ENCODE data around the gene MLH3.

The MLH3 gene

GRCh38 chr14:75066691-75067090, 15.4 kb upstream of the MLH3 start:
- peaks cover 3% of the 10 kb centered on the region for H3K4me1 ChIP-seq (ENCODE audit: control insufficient read depth, insufficient read depth, low read length, poor library complexity, severe bottlenecking)
- no peak overlapping the region for H3K4me3 ChIP-seq (ENCODE audit: extremely low read depth, insufficient read depth, low read length, poor library complexity, severe bottlenecking)
- 93 to 100% methylated on average over 2 of the region's 3 CpGs for WGBS, 2 experiments (ENCODE audit: insufficient coverage in 2 of 2)
- no peaks in the 10 kb centered on the region for H3K9me3 ChIP-seq (ENCODE audit: control insufficient read depth, low read length)
- no peaks in the 10 kb centered on the region for H3K36me3 ChIP-seq (ENCODE audit: control insufficient read depth, insufficient read depth, low read length)
- no peak overlapping the region for H3K27ac ChIP-seq (ENCODE audit: low read depth, low read length, severe bottlenecking)

DNA sequence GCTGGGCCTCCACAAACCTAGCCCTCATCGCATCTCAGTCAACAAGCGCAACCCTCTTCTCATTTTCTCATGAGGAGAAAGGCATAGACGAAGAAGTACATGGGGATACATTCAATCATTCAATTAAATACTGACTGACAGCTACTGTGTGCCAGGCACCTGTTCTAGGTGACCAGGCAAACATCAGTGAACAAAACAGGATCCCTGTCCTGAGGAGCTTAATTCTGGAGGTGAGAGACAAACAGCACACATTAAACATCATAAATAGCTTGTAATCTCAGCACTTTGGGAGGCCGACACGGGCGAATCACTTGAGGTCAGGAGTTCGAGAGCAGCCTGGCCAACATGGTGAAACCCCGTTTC, 12.9 kb upstream of the MLH3 start:
- 57 to 78% methylated on average over 5 to 8 of the region's 8 CpGs for WGBS, 2 experiments (ENCODE audit: insufficient coverage in 2 of 2)
- Histone ChIP-seq H3K4me1 (ENCODE audit: control insufficient read depth, insufficient read depth, low read length, poor library complexity, severe bottlenecking) (peaks cover 3% of the 10 kb centered on the region), H3K9me3 (ENCODE audit: control insufficient read depth, low read length) (peaks cover 5% of the 10 kb centered on the region), H3K27ac (ENCODE audit: low read depth, low read length, severe bottlenecking) (no peak overlapping the region), H3K4me3 (ENCODE audit: extremely low read depth, insufficient read depth, low read length, poor library complexity, severe bottlenecking) (peak overlapping the region; percentile 70), H3K36me3 (ENCODE audit: control insufficient read depth, insufficient read depth, low read length) (peaks cover 15% of the 10 kb centered on the region)

- Histone ChIP-seq H3K4me3 (ENCODE audit: extremely low read depth, insufficient read depth, low read length, poor library complexity, severe bottlenecking) (peak within 1 kb of the TSS; percentile 70), H3K27ac (ENCODE audit: low read depth, low read length, severe bottlenecking) (no peak within 1 kb of the TSS), H3K36me3 (ENCODE audit: control insufficient read depth, insufficient read depth, low read length) (peaks cover 18% of the 10 kb centered on the region), H3K9me3 (ENCODE audit: control insufficient read depth, low read length) (peaks cover 5% of the 10 kb centered on the region), H3K4me1 (ENCODE audit: control insufficient read depth, insufficient read depth, low read length, poor library complexity, severe bottlenecking) (peaks cover 3% of the 10 kb centered on the region)
- 1% methylated on average over 21 of the region's 34 CpGs for WGBS, 2 experiments (ENCODE audit: insufficient coverage in 2 of 2)
Measured at GRCh38 chr14:75063491-75064204, 12.4 kb upstream of the MLH3 start, which contains the start of gene ACYP1. TSS of gene ACYP1 (minus strand) at chr14:75064024. CDS start at chr14:75063553, 471 bp downstream.

DNA sequence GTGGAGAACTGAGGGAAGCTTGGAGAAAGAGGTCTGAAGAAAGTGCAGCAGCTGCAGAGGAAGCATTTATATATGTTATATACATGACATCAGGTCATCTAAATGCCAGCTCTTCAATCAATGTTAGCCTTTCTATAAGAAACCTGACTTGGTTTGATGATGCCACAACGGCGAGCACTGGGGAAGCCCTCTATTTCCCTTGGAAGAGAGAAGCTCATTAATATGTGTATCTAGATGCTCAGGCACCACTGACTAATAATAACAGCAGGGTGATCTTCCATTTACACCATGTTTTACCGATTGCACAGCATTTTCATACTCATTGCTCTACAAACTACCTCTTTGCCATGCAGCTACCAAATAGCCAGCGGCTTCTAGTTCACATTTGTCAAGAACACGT, 11.7 kb upstream of the MLH3 start:
- peaks cover 3% of the 10 kb centered on the region for H3K4me1 ChIP-seq (ENCODE audit: control insufficient read depth, insufficient read depth, low read length, poor library complexity, severe bottlenecking)
- peaks cover 18% of the 10 kb centered on the region for H3K36me3 ChIP-seq (ENCODE audit: control insufficient read depth, insufficient read depth, low read length)
- no peak overlapping the region for H3K27ac ChIP-seq (ENCODE audit: low read depth, low read length, severe bottlenecking)
- 39 to 44% methylated on average over 2 to 5 of the region's 5 CpGs for WGBS, 2 experiments (ENCODE audit: insufficient coverage in 2 of 2)
- H3K4me3 ChIP-seq (ENCODE audit: extremely low read depth, insufficient read depth, low read length, poor library complexity, severe bottlenecking): peak overlapping the region; percentile 70
- H3K9me3 ChIP-seq (ENCODE audit: control insufficient read depth, low read length): peaks cover 5% of the 10 kb centered on the region

DNA sequence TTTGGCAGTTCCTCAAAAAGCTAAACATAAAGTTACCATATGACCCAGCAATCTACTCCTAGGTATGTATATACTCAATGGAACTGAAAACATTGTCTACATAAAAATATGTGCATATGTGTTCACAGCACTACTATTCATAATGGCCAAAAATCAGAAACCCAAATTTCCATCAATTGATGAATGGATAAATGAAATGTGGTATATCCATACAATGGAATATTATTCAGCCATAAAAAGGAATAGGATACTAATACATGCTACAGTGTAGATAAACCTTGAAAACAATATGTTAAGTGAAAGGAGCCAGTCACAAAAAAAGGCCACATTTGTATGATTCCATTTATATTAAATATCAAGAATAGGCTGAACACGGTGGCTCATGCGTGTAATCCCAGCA, 9.2 kb upstream of the MLH3 start:
- Histone ChIP-seq H3K4me1 (ENCODE audit: control insufficient read depth, insufficient read depth, low read length, poor library complexity, severe bottlenecking) (peaks cover 3% of the 10 kb centered on the region), H3K27ac (ENCODE audit: low read depth, low read length, severe bottlenecking) (no peak overlapping the region), H3K36me3 (ENCODE audit: control insufficient read depth, insufficient read depth, low read length) (peaks cover 18% of the 10 kb centered on the region), H3K9me3 (ENCODE audit: control insufficient read depth, low read length) (peaks cover 5% of the 10 kb centered on the region), H3K4me3 (ENCODE audit: extremely low read depth, insufficient read depth, low read length, poor library complexity, severe bottlenecking) (no peak overlapping the region)
- 100% methylated on average over 1 of the region's 2 CpGs; no CpG with 5 or more reads in 1 of the 2 experiments for WGBS, 2 experiments (ENCODE audit: insufficient coverage in 2 of 2)

- WGBS, 2 experiments (ENCODE audit: insufficient coverage in 2 of 2): 100% methylated on average over 1 of the region's 2 CpGs; no CpG with 5 or more reads in 1 of the 2 experiments
- no peak overlapping the region for H3K27ac ChIP-seq (ENCODE audit: low read depth, low read length, severe bottlenecking)
- H3K4me1 ChIP-seq (ENCODE audit: control insufficient read depth, insufficient read depth, low read length, poor library complexity, severe bottlenecking): peaks cover 3% of the 10 kb centered on the region
- peaks cover 5% of the 10 kb centered on the region for H3K9me3 ChIP-seq (ENCODE audit: control insufficient read depth, low read length)
- peaks cover 18% of the 10 kb centered on the region for H3K36me3 ChIP-seq (ENCODE audit: control insufficient read depth, insufficient read depth, low read length)
- no peak overlapping the region for H3K4me3 ChIP-seq (ENCODE audit: extremely low read depth, insufficient read depth, low read length, poor library complexity, severe bottlenecking)
Measured at GRCh38 chr14:75059642-75060041, 8.4 kb upstream of the MLH3 start.

- no peak overlapping the region for H3K27ac ChIP-seq (ENCODE audit: low read depth, low read length, severe bottlenecking)
- H3K4me1 ChIP-seq (ENCODE audit: control insufficient read depth, insufficient read depth, low read length, poor library complexity, severe bottlenecking): no peaks in the 10 kb centered on the region
- no peak overlapping the region for H3K4me3 ChIP-seq (ENCODE audit: extremely low read depth, insufficient read depth, low read length, poor library complexity, severe bottlenecking)
- H3K36me3 ChIP-seq (ENCODE audit: control insufficient read depth, insufficient read depth, low read length): peaks cover 6% of the 10 kb centered on the region
- H3K9me3 ChIP-seq (ENCODE audit: control insufficient read depth, low read length): no peaks in the 10 kb centered on the region
- no CpG with 5 or more reads among the region's 1 CpG for WGBS, 2 experiments (ENCODE audit: insufficient coverage in 2 of 2)
Measured at GRCh38 chr14:75054421-75054820, 3.2 kb upstream of the MLH3 start.

DNA sequence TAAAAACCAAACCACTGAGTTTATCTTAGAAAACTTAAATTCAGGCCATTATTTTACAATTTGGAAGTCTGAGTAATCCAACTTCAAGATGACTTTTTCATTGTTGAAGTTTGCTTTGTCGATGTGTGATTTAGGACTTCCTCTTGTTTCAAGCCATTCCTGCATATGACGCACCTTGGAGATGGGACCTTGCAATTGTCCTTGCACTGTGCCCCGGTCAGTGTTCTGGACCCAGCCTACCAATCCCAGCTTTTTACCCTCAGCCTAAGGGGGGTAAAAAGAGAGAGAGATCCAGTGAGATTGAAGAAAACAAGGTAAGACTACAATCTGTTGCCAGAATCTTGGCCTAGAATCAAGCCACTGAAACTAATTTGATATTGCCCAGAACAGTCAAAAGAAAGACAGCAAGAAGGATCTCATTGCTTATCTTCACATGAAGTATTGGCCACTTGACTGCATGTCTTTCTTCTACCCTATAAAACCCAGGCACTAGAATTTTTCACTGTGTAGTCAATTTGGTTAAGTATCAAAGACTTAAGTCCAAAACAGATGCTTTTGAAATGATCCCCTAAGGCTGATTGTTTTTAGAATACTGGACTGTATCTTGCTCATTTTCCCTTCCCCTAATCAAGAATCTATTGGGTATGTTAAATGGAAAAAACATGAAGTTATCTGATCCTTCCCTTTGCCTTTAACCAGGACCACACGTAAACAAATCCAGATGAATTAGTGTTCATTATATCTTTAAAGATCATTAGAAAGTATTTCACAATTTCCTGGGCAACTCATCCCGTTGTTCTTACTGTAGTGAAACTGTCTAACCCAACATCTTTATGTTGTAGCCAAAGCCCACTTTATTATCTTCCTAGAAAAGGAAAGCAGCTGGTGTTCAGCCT, 2.4 kb upstream of the MLH3 start:
- H3K4me3 ChIP-seq (ENCODE audit: extremely low read depth, insufficient read depth, low read length, poor library complexity, severe bottlenecking): no peak overlapping the region
- H3K27ac ChIP-seq (ENCODE audit: low read depth, low read length, severe bottlenecking): no peak overlapping the region
- H3K36me3 ChIP-seq (ENCODE audit: control insufficient read depth, insufficient read depth, low read length): peaks cover 10% of the 10 kb centered on the region
- WGBS, 2 experiments (ENCODE audit: insufficient coverage in 2 of 2): 89 to 92% methylated on average over 1 to 3 of the region's 5 CpGs
- no peaks in the 10 kb centered on the region for H3K9me3 ChIP-seq (ENCODE audit: control insufficient read depth, low read length)
- H3K4me1 ChIP-seq (ENCODE audit: control insufficient read depth, insufficient read depth, low read length, poor library complexity, severe bottlenecking): no peaks in the 10 kb centered on the region

GRCh38 chr14:75051556-75051899, 261 bp upstream of the MLH3 start:
- H3K4me3 ChIP-seq (ENCODE audit: extremely low read depth, insufficient read depth, low read length, poor library complexity, severe bottlenecking): peak overlapping the region; percentile 51
- H3K27ac ChIP-seq (ENCODE audit: low read depth, low read length, severe bottlenecking): no peak overlapping the region
- WGBS, 2 experiments (ENCODE audit: insufficient coverage in 2 of 2): 0 to 83% methylated on average over 1 of the region's 5 CpGs
- H3K36me3 ChIP-seq (ENCODE audit: control insufficient read depth, insufficient read depth, low read length): peaks cover 13% of the 10 kb centered on the region
- no peaks in the 10 kb centered on the region for H3K4me1 ChIP-seq (ENCODE audit: control insufficient read depth, insufficient read depth, low read length, poor library complexity, severe bottlenecking)
- no peaks in the 10 kb centered on the region for H3K9me3 ChIP-seq (ENCODE audit: control insufficient read depth, low read length)

- Histone ChIP-seq H3K4me1 (ENCODE audit: control insufficient read depth, insufficient read depth, low read length, poor library complexity, severe bottlenecking) (no peaks in the 10 kb centered on the region), H3K36me3 (ENCODE audit: control insufficient read depth, insufficient read depth, low read length) (peaks cover 13% of the 10 kb centered on the region), H3K9me3 (ENCODE audit: control insufficient read depth, low read length) (no peaks in the 10 kb centered on the region), H3K27ac (ENCODE audit: low read depth, low read length, severe bottlenecking) (no peak overlapping the region), H3K4me3 (ENCODE audit: extremely low read depth, insufficient read depth, low read length, poor library complexity, severe bottlenecking) (no peak overlapping the region)
- WGBS, 2 experiments (ENCODE audit: insufficient coverage in 2 of 2): 87 to 90% methylated on average over 2 to 3 of the region's 3 CpGs
Measured at GRCh38 chr14:75049731-75050201, 1.5 kb downstream of the MLH3 start.

All from mesodermal cell (in vitro differentiated cells).